Psoas muscle (tissue), 8 donors: ENCODE measurements around the gene SCT. TPM values are rescaled to one million over a fixed set of nuclear protein-coding genes. Genes with fewer than 3 reads are reported as not detected.
A peak's percentile ranks its signal among the peaks of the same experiment; 100 is the strongest.
"Not testable (repeated sequence)": the region's sequence is repeated elsewhere in the genome, so short reads cannot be mapped to it uniquely, and the experiment has no call there.

Source experiments
- ATAC-seq, 4 donors: fragments of 200-7000 bp; cut with Tn5 transposase; one replicate each; pipeline ENCODE4 v1.9.1; 2020; ENCODE audit warnings: moderate library complexity in 3 of 4, mild to moderate bottlenecking in 2 of 4
- DNase-seq, 2 donors: peaks; one replicate each; pipeline ENCODE4 v3.0.0-alpha.2; 2020
- H3K27ac ChIP-seq: fragments of 200-600 bp; one replicate; pipeline ENCODE4 v1.8.0; 2022
- H3K27me3 ChIP-seq, 3 donors: fragments of 200-600 bp in 1 of 3; one replicate each; pipeline versions ENCODE4 v1.6.1 to v1.8.0; 2013 to 2022; ENCODE audit warnings: low read length in 2 of 3, mild to moderate bottlenecking in 2 of 3, moderate library complexity in 1 of 3; ENCODE audit not compliant: insufficient read depth in 3 of 3
- H3K36me3 ChIP-seq, 2 donors: fragments of 200-600 bp in 1 of 2; one replicate each; pipeline versions ENCODE4 v1.6.1 to v1.8.0; 2013 to 2022; ENCODE audit warnings: low read depth in 1 of 2, mild to moderate bottlenecking in 1 of 2, moderate library complexity in 1 of 2; ENCODE audit not compliant: insufficient read depth in 1 of 2
- H3K4me1 ChIP-seq: fragments of 200-600 bp; one replicate; pipeline ENCODE4 v1.8.0; 2022
- H3K4me3 ChIP-seq: fragments of 200-600 bp; one replicate; pipeline ENCODE4 v1.8.0; 2022; ENCODE audit warnings: mild to moderate bottlenecking
- H3K9me3 ChIP-seq: fragments of 200-600 bp; one replicate; pipeline ENCODE4 v1.8.0; 2022
- CTCF ChIP-seq: fragments of 200-600 bp; IDR thresholded peaks from one replicate; pipeline ENCODE4 v1.8.0; 2022; ENCODE audit warnings: antibody characterized with exemption
- WGBS, 3 donors: extraction: QIAGEN DNeasy Blood & Tissue Kit; methylation state at CpG; one replicate each; pipeline versions ENCODE4 v1.1.6 to v1.1.7; 2013; 5-methylcytosine and 5-hydroxymethylcytosine counted together
- intact Hi-C, 2 donors: fragments of 100-400 bp; cut with DNase I; formaldehyde crosslinking; loops; one replicate each; pipeline versions ENCODE4 v1.11.0 to v1.14.2; 2022
- polyA plus RNA-seq, 3 donors: library from polyadenylated mRNA; stranded (reverse); fragments of 200-250 nt; gene quantifications; one replicate each; pipeline ENCODE4 v1.2.3, GENCODE V29; 2013
- total RNA-seq, 4 donors: library from RNA; stranded (reverse); fragmentation: NEBNext Ultra II Directional in 2 of 4; extraction: Animal tissue kit (Norgen Biotek cat#: 25700) in 2 of 4; gene quantifications; one replicate each; pipeline versions ENCODE4 v1.2.1 to v1.2.4, GENCODE V29; 2021 to 2023
- donor health status: healthy with polysubstance abuse.
- donor health status: DM: no; HTN: no; CAD: no; lungs with moderate emphysema.
- donor health status: Bipolar disorder and iron deficiency.
- donor health status: healthy.
- donor health status: DM: yes; HTN: yes; CAD: no.
- donor health status: DM: no; HTN: no; CAD: no.
- donor health status: DM: no; HTN: no; CAD: no.
- donor health status: DM: yes; HTN: yes; CAD: no.

Gene SCT
- total and polyA plus RNA-seq, 7 donors = 0.44 to 4.8 (median 1.3) TPM; not detected in 3

GRCh38 chr11:655036-655726, 28.2 kb upstream of the SCT start:
- peaks cover 0 to 54% of the 10 kb centered on the region in 2 donors for H3K36me3 ChIP-seq
- intact Hi-C loops = no loop called here
- DNase-seq = no peak
- no peak for ATAC-seq
- no peak overlapping the region for H3K27ac ChIP-seq
- WGBS, 3 donors = 92 to 93% (median 92%) methylated on average over 30 of the region's 30 CpGs
- H3K4me3 ChIP-seq = no peak overlapping the region
- H3K4me1 ChIP-seq = no peaks in the 10 kb centered on the region
- H3K9me3 ChIP-seq = no peaks in the 10 kb centered on the region
- no peak for TF ChIP-seq CTCF
- no peaks in the 10 kb centered on the region for H3K27me3 ChIP-seq

- intact Hi-C loops, ATAC-seq, H3K9me3 ChIP-seq, H3K27ac ChIP-seq, DNase-seq, H3K4me3 ChIP-seq, H3K27me3 ChIP-seq, H3K4me1 ChIP-seq: not testable (repeated sequence)
- peaks cover 0 to 48% of the 10 kb centered on the region in 2 donors for H3K36me3 ChIP-seq
- WGBS, 3 donors = 93% methylated on average over 12 of the region's 12 CpGs
Observed at GRCh38 chr11:654444-654843, 27.5 kb upstream of the SCT start.

GRCh38 chr11:653837-654236, 26.9 kb upstream of the SCT start:
- TF ChIP-seq CTCF = no peak
- DNase-seq (no peak), ATAC-seq (no peak)
- Histone ChIP-seq H3K36me3 (peaks cover 0 to 42% of the 10 kb centered on the region in 2 donors), H3K27ac (no peak overlapping the region), H3K4me3 (no peak overlapping the region), H3K9me3 (no peaks in the 10 kb centered on the region), H3K4me1 (no peaks in the 10 kb centered on the region), H3K27me3 (no peaks in the 10 kb centered on the region)
- intact Hi-C loops = no loop called here
- WGBS, 3 donors = 86 to 95% (median 93%) methylated on average over 15 of the region's 15 CpGs

- H3K4me1 ChIP-seq, H3K27ac ChIP-seq, intact Hi-C loops, DNase-seq, ATAC-seq, H3K9me3 ChIP-seq, H3K4me3 ChIP-seq, H3K27me3 ChIP-seq: not testable (repeated sequence)
- WGBS, 3 donors = 87 to 92% (median 89%) methylated on average over 14 of the region's 14 CpGs
- H3K36me3 ChIP-seq = peaks cover 0 to 35% of the 10 kb centered on the region in 2 donors
Observed at GRCh38 chr11:653136-653535, 26.2 kb upstream of the SCT start.

- TF ChIP-seq CTCF = no peak
- DNase-seq (no peak), ATAC-seq (peak in 2 of 4 donors; percentile 21 to 25)
- intact Hi-C loops = no loop called here
- H3K9me3 ChIP-seq = no peaks in the 10 kb centered on the region
- peaks cover 0 to 36% of the 10 kb centered on the region in 2 donors for H3K36me3 ChIP-seq
- 95 to 97% (median 97%) methylated on average over 10 of the region's 10 CpGs for WGBS, 3 donors
- H3K4me1 ChIP-seq = no peaks in the 10 kb centered on the region
- no peak overlapping the region for H3K27ac ChIP-seq
- no peak overlapping the region for H3K4me3 ChIP-seq
- no peaks in the 10 kb centered on the region for H3K27me3 ChIP-seq
Observed at GRCh38 chr11:650482-650881, 23.5 kb upstream of the SCT start.

GRCh38 chr11:647672-648158, 20.7 kb upstream of the SCT start:
- H3K4me1 ChIP-seq, H3K27me3 ChIP-seq, DNase-seq, intact Hi-C loops, H3K9me3 ChIP-seq, H3K4me3 ChIP-seq, ATAC-seq, H3K27ac ChIP-seq: not testable (repeated sequence)
- H3K36me3 ChIP-seq = peaks cover 0 to 39% of the 10 kb centered on the region in 2 donors
- WGBS, 3 donors = 66 to 93% (median 82%) methylated on average over 8 to 11 of the region's 14 CpGs
